NCI-H128 (cell line): ENCODE measurements around the gene DNAH10.
"Not testable (repeated sequence)": the region's sequence is repeated elsewhere in the genome, so short reads cannot be mapped to it uniquely, and the experiment has no call there.

Experiments
- DNase-seq: peaks from one replicate; lab custom pipeline; 2025; ENCODE audit not compliant: unreplicated experiment; lab: John Stamatoyannopoulos, UW

DNAH10 gene

DNA sequence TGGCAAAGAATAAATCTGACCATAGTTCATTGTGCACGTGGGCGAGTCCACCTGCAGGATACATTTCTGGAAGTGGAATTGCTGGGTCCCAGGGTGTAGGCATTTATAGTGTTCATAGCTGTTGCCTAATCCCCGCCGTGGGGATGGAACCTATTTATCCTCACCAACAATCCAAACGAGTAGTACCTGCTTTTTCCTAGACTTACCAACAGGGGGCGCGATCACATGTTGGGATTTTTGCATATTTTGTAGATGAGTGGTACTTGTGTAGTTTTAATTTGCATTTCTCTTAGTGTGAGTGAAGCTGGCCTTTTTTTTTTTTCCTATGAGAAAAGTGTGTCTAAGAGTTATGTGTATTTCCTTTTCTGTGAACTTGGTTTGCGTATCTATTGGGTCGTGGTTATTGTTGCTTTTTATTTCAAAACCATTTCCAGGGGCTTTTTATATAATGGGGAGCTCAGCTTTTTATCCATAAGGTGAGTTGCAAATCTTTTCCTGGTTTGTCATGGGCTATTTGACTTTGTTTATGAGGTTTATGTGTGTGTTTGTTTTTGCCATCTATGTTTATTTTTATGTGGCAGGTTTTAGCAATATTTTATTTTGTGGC, 143.3 kb downstream of the DNAH10 start:
- no peak for DNase-seq

DNA sequence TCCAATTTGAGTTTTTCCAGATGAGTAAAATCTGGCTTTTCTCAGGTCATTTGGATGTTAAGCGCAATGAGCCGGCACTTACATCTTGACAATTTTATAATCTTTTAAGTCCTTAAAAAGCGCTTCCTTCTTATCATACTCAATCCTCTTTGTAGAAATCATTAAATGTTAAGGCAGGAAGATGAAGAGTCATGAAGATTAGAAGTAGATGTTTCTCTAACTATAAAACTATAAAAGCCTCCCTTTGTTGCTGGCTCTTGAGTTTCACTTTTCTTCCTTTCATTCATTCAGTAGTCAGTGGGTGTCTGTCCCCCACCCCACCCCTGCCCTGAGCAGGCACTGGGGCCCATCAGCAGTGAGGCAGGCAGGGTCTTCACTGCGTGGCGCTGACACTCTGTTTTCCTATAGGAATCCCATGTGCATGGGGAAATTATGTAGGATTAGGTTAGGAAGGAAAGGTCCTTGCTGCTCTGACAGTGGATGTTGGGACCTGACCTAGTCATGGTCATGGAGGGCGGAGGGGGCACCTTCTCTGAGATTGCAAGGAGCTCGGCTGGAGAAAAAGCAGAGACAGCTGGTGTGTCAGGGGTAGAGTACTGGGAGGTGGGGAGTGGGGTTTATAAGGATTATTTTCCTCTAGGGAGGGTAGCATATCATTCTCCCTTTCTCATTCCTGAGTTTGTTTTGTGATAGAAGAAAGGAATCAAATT, 144.8 kb downstream of the DNAH10 start:
- no peak for DNase-seq

GRCh38 chr12:123907726-123908476, 145.8 kb downstream of the DNAH10 start:
- DNase-seq = no peak

- DNase-seq = no peak
Observed at GRCh38 chr12:123908884-123909725, 147.0 kb downstream of the DNAH10 start.

- no peak for DNase-seq
Observed at GRCh38 chr12:123910057-123910456, 148.0 kb downstream of the DNAH10 start.

DNA sequence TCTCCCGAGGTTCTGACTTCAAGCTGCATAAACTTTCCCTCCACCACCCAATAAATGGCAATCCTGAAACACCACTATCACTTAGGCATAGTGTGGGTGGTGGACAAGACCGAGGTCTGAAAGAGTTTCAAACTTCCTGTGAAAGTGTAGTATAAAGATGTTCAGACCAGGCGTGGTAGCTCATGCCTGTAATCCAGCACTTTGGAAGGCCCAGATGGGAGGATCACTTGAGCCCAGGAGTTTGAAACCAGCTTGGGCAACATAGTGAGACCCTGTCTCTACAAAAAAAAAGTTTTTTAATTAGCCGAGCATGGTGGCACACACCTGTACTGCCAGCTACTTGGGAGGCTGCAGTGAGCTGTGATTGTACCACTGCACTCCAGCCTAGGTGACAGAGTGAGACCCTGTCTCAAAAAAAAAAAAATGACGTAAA, 148.7 kb downstream of the DNAH10 start:
- DNase-seq = no peak

DNA sequence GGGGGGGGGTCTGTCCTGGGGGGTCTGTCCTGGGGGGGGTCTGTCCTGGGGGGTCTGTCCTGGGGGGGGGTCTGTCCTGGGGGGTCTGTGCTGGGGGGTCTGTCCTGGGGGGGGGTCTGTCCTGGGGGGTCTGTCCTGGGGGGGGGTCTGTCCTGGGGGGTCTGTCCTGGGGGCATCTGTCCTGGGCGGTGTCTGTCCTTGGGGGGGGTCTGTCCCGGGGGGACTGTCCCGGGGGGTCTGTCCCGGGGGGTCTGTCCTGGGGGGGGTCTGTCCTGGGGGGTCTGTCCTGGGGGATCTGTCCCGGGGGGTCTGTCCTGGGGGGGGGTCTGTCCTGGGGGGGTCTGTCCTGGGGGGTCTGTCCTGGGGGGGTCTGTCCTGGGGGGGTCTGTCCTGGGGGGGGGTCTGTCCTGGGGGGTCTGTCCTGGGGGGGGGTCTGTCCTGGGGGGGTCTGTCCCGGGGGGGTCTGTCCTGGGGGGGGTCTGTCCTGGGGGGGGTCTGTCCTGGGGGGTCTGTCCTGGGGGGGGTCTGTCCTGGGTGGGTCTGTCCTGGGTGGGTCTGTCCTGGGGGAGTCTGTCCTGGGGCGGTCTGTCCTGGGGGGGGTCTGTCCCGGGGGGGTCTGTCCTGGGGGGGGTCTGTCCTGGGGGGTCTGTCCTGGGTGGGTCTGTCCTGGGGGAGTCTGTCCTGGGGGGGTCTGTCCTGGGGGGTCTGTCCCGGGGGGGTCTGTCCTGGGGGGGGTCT, 149.7 kb downstream of the DNAH10 start:
- DNase-seq = not testable (repeated sequence)

DNA sequence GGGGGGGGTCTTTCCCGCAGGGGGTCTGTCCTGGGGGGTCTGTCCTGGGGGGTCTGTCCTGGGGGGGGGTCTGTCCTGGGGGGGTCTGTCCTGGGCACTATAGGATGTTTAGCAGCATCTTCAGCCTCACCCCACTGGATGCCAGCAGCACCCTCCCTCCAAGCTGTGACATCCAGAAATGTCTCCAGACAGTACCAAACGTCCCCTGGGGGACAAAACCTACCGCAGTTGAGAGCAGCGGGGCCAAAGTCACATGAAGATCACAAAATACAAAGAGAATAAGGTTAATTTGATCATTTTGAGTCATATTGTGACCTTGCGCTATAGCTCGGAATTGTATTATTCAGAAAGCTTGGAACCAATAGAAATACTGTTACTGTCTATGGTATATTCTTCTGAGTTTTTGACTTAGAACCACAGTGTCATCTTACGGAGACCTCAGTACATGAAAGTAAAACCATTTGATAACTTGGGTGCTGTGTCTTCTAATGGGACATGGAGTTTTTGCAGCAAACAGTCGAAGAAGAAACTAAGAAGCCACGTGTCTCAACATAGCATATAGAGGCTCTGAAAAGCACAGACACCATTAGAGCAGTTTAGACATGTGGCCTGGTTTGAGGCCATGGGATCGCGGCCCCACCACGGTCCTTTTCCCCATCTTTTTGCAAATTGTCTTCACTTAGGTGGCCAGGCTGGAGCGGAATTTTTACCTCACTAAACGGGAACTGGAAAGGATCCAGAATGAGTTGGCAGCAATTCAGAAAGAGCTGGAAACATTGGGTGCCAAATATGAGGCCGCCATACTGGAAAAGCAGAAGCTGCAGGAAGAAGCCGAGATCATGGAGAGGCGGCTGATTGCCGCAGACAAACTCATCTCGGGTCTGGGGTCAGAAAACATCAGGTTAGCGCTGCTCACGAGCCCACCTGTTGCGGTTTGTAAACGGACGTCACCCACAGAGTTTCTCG, 150.6 kb downstream of the DNAH10 start:
- no peak for DNase-seq

DNA sequence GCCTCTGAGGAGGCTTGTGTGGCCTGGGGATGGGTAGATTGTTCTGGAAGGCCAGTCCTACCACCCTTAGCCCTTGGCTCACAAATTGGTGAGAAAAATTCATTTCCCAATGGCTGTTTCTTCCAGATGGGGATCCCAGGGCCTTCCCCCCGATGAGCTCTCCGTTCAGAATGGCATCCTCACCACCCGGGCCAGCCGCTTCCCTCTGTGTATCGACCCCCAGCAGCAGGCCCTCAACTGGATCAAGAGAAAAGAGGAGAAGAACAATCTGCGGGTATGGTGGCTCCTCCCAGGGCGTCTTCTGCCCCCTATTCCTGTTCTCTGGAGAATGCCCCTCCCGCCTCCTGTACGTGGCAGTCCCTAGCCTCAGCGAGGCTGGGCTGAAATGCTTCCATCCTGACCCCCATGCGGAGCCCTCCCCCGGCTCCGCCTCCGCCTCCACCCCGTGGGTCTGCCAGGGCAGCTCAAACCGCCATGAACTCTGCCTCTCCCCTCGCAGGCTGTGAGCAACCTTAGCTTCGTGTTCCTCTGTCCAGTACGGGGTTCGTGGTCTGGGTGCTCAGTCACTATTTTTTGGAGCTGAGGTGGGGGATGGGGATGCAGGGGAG, 152.7 kb downstream of the DNAH10 start:
- DNase-seq = no peak

GRCh38 chr12:123916729-123917128, 154.6 kb downstream of the DNAH10 start:
- DNase-seq = no peak

GRCh38 chr12:123917337-123917850, 155.3 kb downstream of the DNAH10 start:
- DNase-seq = no peak

DNA sequence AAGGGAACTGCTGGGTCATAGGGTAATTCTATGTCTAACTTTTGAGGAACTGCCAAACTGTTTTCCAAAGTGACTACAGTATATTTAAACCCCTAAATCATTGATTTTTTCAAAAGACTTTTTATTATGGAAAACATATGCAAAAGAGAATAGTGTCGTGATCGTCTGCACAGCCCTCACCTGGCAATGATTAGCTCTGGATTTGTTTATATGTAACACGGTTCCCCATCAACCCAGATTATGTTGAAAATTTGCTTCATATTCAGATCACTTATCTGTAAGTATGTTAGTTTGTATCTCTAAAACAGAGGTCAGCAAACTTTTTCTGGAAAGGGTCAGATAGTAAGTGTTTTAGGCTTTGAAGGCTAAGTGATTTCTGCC, 157.9 kb downstream of the DNAH10 start:
- no peak for DNase-seq

- DNase-seq = no peak
Observed at GRCh38 chr12:123923038-123923437, 160.9 kb downstream of the DNAH10 start.

GRCh38 chr12:123923927-123924326, 161.8 kb downstream of the DNAH10 start:
- DNase-seq = no peak

DNA sequence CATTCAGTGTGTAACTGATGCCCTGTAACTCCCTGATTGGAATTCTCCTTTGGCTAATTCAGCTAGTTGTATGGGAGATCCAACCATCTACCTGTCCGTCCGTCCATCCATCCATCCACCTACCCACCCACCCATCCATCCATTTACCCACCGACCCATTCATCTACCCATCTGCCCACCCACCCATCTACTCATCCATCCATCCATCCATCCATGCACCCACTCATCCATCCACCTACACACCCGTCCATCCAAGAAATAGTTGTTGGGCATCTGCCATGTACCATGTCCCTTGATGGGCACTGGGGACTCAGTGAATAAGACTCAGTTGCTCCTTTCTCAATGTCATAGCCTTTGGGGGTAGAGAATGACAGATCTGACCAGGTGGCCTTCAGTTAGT, 162.4 kb downstream of the DNAH10 start:
- no peak for DNase-seq

GRCh38 chr12:123928274-123928865, 166.3 kb downstream of the DNAH10 start:
- no peak for DNase-seq

GRCh38 chr12:123928897-123929296, 166.8 kb downstream of the DNAH10 start:
- DNase-seq = no peak

DNA sequence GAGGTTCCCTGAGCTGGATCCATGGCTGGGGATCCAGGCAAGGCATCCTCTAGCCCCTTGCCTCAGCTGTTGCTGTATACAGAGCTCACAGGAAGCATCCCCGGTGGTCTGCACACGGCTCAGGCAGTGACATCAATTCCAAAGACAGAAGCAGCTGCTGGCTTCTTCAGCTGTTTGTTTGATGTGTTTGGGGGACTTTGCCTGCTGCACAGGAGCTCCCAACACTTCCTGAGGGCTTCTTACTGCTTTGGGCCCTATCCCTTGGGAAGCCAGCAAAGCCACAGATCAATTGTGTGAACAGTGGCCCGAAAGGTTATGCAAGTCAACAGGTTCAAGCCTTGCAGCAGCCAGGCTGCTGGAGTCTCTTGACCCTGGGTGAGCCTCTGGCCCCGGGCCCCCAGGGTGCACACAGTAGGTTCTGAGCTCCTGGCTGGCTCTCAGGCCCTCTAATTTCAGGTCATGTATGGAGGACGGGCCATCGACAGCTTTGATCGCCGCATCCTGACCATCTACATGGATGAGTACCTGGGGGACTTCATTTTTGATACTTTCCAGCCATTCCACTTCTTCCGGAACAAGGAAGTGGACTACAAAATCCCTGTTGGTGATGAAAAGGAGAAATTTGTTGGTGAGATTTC, 168.0 kb downstream of the DNAH10 start:
- DNase-seq = no peak
